ENCODE data around the gene TMEM121. TPM values are rescaled to one million over a fixed set of nuclear protein-coding genes. Genes with fewer than 3 reads are reported as not detected.

Gene TMEM121
- total and polyA plus RNA-seq, 2 of the 4 experiments (the other 2 are of a cell fraction): 2.7 to 6.3 TPM

DNA sequence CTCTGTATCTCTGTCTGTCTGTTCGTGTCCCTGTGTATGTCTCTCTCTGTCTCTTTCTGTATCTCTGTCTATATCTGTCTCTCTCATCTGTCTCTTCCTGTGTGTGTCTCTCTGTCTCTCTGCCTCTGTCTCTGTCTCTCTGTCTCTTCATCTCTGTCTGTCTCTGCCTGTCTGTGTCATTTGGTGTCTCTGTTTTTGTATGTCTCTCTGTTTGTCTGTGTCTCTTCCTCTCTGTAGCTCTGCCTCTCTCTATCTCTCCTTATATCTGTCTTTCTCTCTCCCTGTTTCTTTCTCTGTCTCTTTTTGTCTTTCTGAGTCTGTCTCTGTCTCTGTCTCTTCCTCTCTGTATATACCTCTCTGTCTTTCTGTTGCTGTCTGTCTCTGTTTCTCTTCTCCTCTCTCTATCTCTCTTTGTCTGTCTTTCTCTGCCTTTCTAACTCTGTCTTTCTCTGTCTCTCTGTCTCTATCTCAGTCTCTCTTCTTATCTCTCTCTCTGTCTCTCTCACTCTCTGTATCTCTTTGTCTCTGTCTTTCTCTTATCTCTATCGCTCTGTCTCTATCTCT is 50.2 kb downstream of the TMEM121 start:
- no peak overlapping the region for H2BK120ac ChIP-seq (ENCODE audit: low read depth, low read length)
- no peaks in the 10 kb centered on the region for H4K20me1 ChIP-seq (ENCODE audit: insufficient read depth, low read length)
- no peaks in the 10 kb centered on the region for H3K4me1 ChIP-seq (ENCODE audit: control insufficient read depth, insufficient read depth, low read length)
- H3K36me3 ChIP-seq (ENCODE audit: control insufficient read depth, insufficient read depth, low read length): no peaks in the 10 kb centered on the region
- POLR2A ChIA-PET (ENCODE audit: unreplicated experiment): no interaction called here
- no peak overlapping the region for H3K18ac ChIP-seq (ENCODE audit: low read depth, low read length)
- H3K27ac ChIP-seq (ENCODE audit: insufficient read depth, low read length): no peak overlapping the region
- intact Hi-C loops (cut with micrococcal nuclease) (no loop called here), in situ Hi-C loops (cut with MboI; ENCODE audit: low sequenced_read_pairs) (no loop called here), dilution Hi-C loops (cut with HindIII; ENCODE audit: low sequenced_read_pairs, unreplicated experiment) (no loop called here)
- H2AK9ac ChIP-seq (replicated peaks; ENCODE audit: low read depth, low read length, poor library complexity): no peak overlapping the region
- no peak overlapping the region for H2BK20ac ChIP-seq (ENCODE audit: low read depth, low read length)
- no peak overlapping the region for H3K56ac ChIP-seq (ENCODE audit: extremely low read depth, insufficient read depth, low read length)
- H3K9ac ChIP-seq (ENCODE audit: low read depth, low read length): no peak overlapping the region
- CTCF ChIA-PET: no interaction called here
- no TSS peak for BruUV-seq (replicated peaks)
- H3K14ac ChIP-seq (replicated peaks; ENCODE audit: low read depth, low read length): no peak overlapping the region
- no peaks in the 10 kb centered on the region for H3K9me1 ChIP-seq (ENCODE audit: insufficient read depth, low read length)
- no peak for ATAC-seq (ENCODE audit: low read depth)
- no peak overlapping the region for H2BK15ac ChIP-seq (ENCODE audit: low read depth, low read length)
- 57% methylated on average over 1 of the region's 2 CpGs; no CpG with 5 or more reads in 1 of the 2 experiments for WGBS, 2 experiments (ENCODE audit: extremely low coverage in 2 of 2, insufficient read length in 1 of 2)
- H3K27me3 ChIP-seq (ENCODE audit: control insufficient read depth, insufficient read depth, low read length): no peaks in the 10 kb centered on the region
- no peak overlapping the region for H4K8ac ChIP-seq (ENCODE audit: low read depth in 2 of 2, low read length in 2 of 2)
- no peak overlapping the region for H4K5ac ChIP-seq (ENCODE audit: low read depth, low read length)
- H3K4me3 ChIP-seq (ENCODE audit: insufficient read depth, low read depth, low read length): no peak overlapping the region
- no peak overlapping the region for H3K4me2 ChIP-seq (ENCODE audit: low read depth, low read length)
- TF ChIP-seq RFX5 (IDR thresholded peaks at IDR 0.05; ENCODE audit: low read depth, low read length) (no peak), CEBPB (IDR thresholded peaks at IDR 0.05; ENCODE audit: low read depth, low read length) (no peak), FOS (IDR thresholded peaks at IDR 0.05; ENCODE audit: low read depth, low read length) (no peak), SMC3 (IDR thresholded peaks at IDR 0.05; ENCODE audit: low read depth, low read length) (no peak), CHD1 (IDR thresholded peaks at IDR 0.05; ENCODE audit: low read depth, low read length) (no peak), RAD21 (IDR thresholded peaks at IDR 0.05; ENCODE audit: low read length) (no peak), BHLHE40 (IDR thresholded peaks at IDR 0.05; ENCODE audit: low read depth, low read length) (no peak), MXI1 (IDR thresholded peaks at IDR 0.05; ENCODE audit: borderline replicate concordance, low read depth, low read length) (no peak), RCOR1 (IDR thresholded peaks at IDR 0.05; ENCODE audit: insufficient replicate concordance, low read length) (no peak), MAFK (IDR thresholded peaks at IDR 0.05; ENCODE audit: low read depth, low read length) (no peak), MAZ (IDR thresholded peaks at IDR 0.05; ENCODE audit: borderline replicate concordance, low read depth, low read length) (no peak), NFE2L2 (IDR thresholded peaks at IDR 0.05; ENCODE audit: low read depth, low read length) (no peak), POLR2A (IDR thresholded peaks at IDR 0.05; ENCODE audit: low read depth, low read length) (no peak)
- TF ChIP-seq, protein P1, sequence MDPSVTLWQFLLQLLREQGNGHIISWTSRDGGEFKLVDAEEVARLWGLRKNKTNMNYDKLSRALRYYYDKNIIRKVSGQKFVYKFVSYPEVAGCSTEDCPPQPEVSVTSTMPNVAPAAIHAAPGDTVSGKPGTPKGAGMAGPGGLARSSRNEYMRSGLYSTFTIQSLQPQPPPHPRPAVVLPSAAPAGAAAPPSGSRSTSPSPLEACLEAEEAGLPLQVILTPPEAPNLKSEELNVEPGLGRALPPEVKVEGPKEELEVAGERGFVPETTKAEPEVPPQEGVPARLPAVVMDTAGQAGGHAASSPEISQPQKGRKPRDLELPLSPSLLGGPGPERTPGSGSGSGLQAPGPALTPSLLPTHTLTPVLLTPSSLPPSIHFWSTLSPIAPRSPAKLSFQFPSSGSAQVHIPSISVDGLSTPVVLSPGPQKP (IDR thresholded peaks at IDR 0.05; ENCODE audit: borderline replicate concordance, low read depth, low read length): no peak
- TF ChIP-seq, protein P2, sequence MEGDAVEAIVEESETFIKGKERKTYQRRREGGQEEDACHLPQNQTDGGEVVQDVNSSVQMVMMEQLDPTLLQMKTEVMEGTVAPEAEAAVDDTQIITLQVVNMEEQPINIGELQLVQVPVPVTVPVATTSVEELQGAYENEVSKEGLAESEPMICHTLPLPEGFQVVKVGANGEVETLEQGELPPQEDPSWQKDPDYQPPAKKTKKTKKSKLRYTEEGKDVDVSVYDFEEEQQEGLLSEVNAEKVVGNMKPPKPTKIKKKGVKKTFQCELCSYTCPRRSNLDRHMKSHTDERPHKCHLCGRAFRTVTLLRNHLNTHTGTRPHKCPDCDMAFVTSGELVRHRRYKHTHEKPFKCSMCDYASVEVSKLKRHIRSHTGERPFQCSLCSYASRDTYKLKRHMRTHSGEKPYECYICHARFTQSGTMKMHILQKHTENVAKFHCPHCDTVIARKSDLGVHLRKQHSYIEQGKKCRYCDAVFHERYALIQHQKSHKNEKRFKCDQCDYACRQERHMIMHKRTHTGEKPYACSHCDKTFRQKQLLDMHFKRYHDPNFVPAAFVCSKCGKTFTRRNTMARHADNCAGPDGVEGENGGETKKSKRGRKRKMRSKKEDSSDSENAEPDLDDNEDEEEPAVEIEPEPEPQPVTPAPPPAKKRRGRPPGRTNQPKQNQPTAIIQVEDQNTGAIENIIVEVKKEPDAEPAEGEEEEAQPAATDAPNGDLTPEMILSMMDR (conservative IDR thresholded peaks at IDR 0.05; ENCODE audit: low read depth, low read length): no peak
- TF ChIP-seq, protein P3, sequence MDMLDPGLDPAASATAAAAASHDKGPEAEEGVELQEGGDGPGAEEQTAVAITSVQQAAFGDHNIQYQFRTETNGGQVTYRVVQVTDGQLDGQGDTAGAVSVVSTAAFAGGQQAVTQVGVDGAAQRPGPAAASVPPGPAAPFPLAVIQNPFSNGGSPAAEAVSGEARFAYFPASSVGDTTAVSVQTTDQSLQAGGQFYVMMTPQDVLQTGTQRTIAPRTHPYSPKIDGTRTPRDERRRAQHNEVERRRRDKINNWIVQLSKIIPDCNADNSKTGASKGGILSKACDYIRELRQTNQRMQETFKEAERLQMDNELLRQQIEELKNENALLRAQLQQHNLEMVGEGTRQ (IDR thresholded peaks at IDR 0.05; ENCODE audit: low read depth, low read length): no peak
- H2AK5ac ChIP-seq (ENCODE audit: low read depth, low read length): no peak overlapping the region
- peaks cover 3% of the 10 kb centered on the region for H3K9me3 ChIP-seq (ENCODE audit: control insufficient read depth, insufficient read depth, low read length)
- H3K79me1 ChIP-seq (ENCODE audit: low read depth in 1 of 2, low read length in 2 of 2): no peaks in the 10 kb centered on the region
- DNase-seq: no peak
- no peak overlapping the region for H2BK5ac ChIP-seq (ENCODE audit: low read depth, low read length, poor library complexity, severe bottlenecking)
- H2AFZ ChIP-seq (replicated peaks; ENCODE audit: low read length, poor library complexity): no peak overlapping the region
- no peak overlapping the region for H4K91ac ChIP-seq (ENCODE audit: insufficient read depth, low read depth, low read length)
- no peak overlapping the region for H3K23ac ChIP-seq (ENCODE audit: low read depth, low read length)
- H3K4ac ChIP-seq (ENCODE audit: low read depth, low read length): no peak overlapping the region

Measured in IMR-90 (cell line).